Spinal cord (tissue), 10 donors: ENCODE data around the gene PFDN5. TPM values are rescaled to one million over a fixed set of nuclear protein-coding genes. Genes with fewer than 3 reads are reported as not detected.

Source experiments
- DNase-seq, 6 donors: peaks; one replicate each; pipeline versions ENCODE4 v3.0.0 to v3.0.0-alpha.2; 2013 to 2015; ENCODE audit warnings: low spot score in 6 of 6, low read depth in 4 of 6
- H3K27ac ChIP-seq: one replicate; pipeline ENCODE4 v1.5.1; 2013; ENCODE audit warnings: low read depth, low read length, control low read depth
- H3K27me3 ChIP-seq: one replicate; pipeline ENCODE4 v1.6.1; 2013; ENCODE audit warnings: low read length; ENCODE audit not compliant: control insufficient read depth, insufficient read depth
- H3K36me3 ChIP-seq: one replicate; pipeline ENCODE4 v1.6.1; 2013; ENCODE audit warnings: low read length; ENCODE audit not compliant: control insufficient read depth, insufficient read depth
- H3K4me1 ChIP-seq: one replicate; pipeline ENCODE4 v1.6.1; 2013; ENCODE audit warnings: low read length; ENCODE audit not compliant: control insufficient read depth, insufficient read depth
- H3K4me3 ChIP-seq: one replicate; pipeline ENCODE4 v1.5.1; 2013; ENCODE audit warnings: low read depth, low read length, control low read depth
- H3K9me3 ChIP-seq: one replicate; pipeline ENCODE4 v1.6.1; 2013; ENCODE audit warnings: low read length; ENCODE audit not compliant: control insufficient read depth, insufficient read depth
- WGBS: methylation state at CpG from one replicate; pipeline ENCODE4 v1.1.5; 2013; ENCODE audit warnings: missing lambda C conversion rate; ENCODE audit not compliant: insufficient coverage; 5-methylcytosine and 5-hydroxymethylcytosine counted together
- polyA plus RNA-seq, 2 donors: library from polyadenylated mRNA; unstranded; fragments of 120-200 nt; gene quantifications; one replicate each; pipeline ENCODE4 v1.2.1, GENCODE V29; 2013; ENCODE audit not compliant: insufficient read length in 2 of 2
- total RNA-seq, 2 donors: library from RNA; depleted of rRNA in 1 of 2; stranded (reverse); fragments of 120-200 nt in 1 of 2; fragments of >200 nt in 1 of 2; gene quantifications; one replicate each; pipeline versions ENCODE4 v1.2.3 to v1.2.4, GENCODE V29; 2013 to 2014
- donor health status: healthy.

The PFDN5 gene
- total and polyA plus RNA-seq, 4 donors, result 381 to 945 (median 568) TPM

DNA sequence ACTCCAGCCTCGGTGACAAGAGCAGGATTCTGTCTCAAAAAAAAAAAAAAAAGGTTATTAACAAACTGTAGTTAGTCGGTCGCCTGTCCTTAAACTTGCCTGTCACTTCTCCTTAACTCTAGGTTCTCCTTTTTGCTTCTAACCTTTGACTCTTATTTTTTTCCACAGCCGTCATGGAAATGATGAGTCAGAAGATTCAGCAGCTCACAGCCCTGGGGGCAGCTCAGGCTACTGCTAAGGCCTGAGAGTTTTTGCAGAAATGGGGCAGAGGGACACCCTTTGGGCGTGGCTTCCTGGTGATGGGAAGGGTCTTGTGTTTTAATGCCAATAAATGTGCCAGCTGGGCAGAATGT, 3.7 kb downstream of the PFDN5 start:
- Histone ChIP-seq H3K27me3 (no peaks in the 10 kb centered on the region), H3K36me3 (peaks cover 38% of the 10 kb centered on the region), H3K4me1 (peaks cover 51% of the 10 kb centered on the region), H3K27ac (peak overlapping the region; percentile 78), H3K4me3 (peak overlapping the region; percentile 89), H3K9me3 (no peaks in the 10 kb centered on the region)
- WGBS, result 71% methylated on average over 2 of the region's 5 CpGs
- no peak for DNase-seq

DNA sequence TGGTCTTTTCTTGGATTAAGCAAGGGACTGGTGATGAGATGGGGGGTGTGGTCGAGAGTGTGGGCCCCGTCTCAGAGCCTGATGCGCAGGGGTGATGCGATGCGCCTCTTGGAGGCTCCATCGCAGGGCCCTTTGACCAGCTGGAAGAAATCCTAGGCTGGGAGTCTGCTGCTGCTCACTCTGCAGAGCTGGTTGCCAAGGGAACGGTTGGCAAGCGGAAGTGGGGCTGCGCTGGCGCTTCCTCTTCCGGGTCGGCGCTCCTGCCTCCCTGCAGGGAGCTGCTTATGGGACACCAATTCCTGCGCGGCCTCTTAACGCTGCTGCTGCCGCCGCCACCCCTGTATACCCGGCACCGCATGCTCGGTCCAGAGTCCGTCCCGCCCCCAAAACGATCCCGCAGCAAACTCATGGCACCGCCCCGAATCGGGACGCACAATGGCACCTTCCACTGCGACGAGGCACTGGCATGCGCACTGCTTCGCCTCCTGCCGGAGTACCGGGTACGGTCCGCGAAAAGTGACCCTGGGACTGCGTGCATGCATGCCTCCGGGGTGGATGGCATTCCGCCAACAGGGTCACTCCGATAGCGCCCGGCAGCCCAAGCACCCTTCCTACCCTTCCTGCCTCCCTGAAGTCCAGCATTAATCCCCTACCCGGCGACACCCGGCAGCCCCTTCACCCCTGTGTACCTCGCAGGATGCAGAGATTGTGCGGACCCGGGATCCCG, 4.3 kb downstream of the PFDN5 start, which contains the start of gene MYG1:
MYG1 (plus strand) TSS at position 242 of the 727 bp plus-strand sequence; CDS start at position 285, 43 bp downstream.
- H3K4me3 ChIP-seq, result peak within 1 kb of the TSS; percentile 89
- DNase-seq, result peak; percentile 80 to 97 (median 85)
- peaks cover 44% of the 10 kb centered on the region for H3K36me3 ChIP-seq
- no peaks in the 10 kb centered on the region for H3K9me3 ChIP-seq
- H3K4me1 ChIP-seq, result peaks cover 48% of the 10 kb centered on the region
- H3K27ac ChIP-seq, result peak within 1 kb of the TSS; percentile 78
- H3K27me3 ChIP-seq, result no peaks in the 10 kb centered on the region
- WGBS, result under 1% methylated on average over 51 of the region's 51 CpGs

DNA sequence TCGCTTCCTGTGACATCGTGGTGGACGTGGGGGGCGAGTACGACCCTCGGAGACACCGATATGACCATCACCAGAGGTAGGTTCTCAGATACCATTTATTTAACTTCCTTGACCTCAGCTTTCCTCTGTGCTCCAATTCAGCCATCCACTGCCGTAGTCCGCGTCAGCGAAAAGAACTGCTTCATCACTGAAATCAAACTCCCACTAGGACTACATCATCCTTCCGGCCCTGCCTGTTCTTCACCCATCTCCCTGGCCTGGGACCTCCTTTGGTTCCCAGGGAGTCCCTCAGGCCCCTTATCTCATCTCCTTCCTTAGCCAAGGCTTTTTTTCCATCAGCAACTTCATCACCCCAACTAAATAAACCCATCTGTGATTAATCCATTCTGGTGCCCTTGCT, 4.8 kb downstream of the PFDN5 start:
- H3K9me3 ChIP-seq, result no peaks in the 10 kb centered on the region

GRCh38 chr12:53302903-53303302, 7.6 kb downstream of the PFDN5 start:
- 90% methylated on average over 4 of the region's 5 CpGs for WGBS
- H3K4me1 ChIP-seq, result peaks cover 29% of the 10 kb centered on the region
- DNase-seq, result no peak
- no peak overlapping the region for H3K27ac ChIP-seq
- H3K36me3 ChIP-seq, result peaks cover 72% of the 10 kb centered on the region
- H3K27me3 ChIP-seq, result no peaks in the 10 kb centered on the region
- H3K4me3 ChIP-seq, result no peak overlapping the region
- no peaks in the 10 kb centered on the region for H3K9me3 ChIP-seq

More for the DNA sequence above, 4.8 kb downstream of the PFDN5 start:
- Histone ChIP-seq H3K27me3 (no peaks in the 10 kb centered on the region), H3K36me3 (peaks cover 48% of the 10 kb centered on the region), H3K4me3 (peak overlapping the region; percentile 89), H3K27ac (peak overlapping the region; percentile 78), H3K4me1 (peaks cover 42% of the 10 kb centered on the region)
- WGBS, result 4% methylated on average over 11 of the region's 12 CpGs
- no peak for DNase-seq

GRCh38 chr12:53306826-53307225, 11.5 kb downstream of the PFDN5 start:
- H3K36me3 ChIP-seq, result peaks cover 85% of the 10 kb centered on the region
- DNase-seq, result no peak
- H3K4me3 ChIP-seq, result no peak overlapping the region
- WGBS, result 92% methylated on average over 10 of the region's 10 CpGs
- H3K9me3 ChIP-seq, result no peaks in the 10 kb centered on the region
- H3K27ac ChIP-seq, result no peak overlapping the region
- H3K27me3 ChIP-seq, result no peaks in the 10 kb centered on the region
- peaks cover 5% of the 10 kb centered on the region for H3K4me1 ChIP-seq

DNA sequence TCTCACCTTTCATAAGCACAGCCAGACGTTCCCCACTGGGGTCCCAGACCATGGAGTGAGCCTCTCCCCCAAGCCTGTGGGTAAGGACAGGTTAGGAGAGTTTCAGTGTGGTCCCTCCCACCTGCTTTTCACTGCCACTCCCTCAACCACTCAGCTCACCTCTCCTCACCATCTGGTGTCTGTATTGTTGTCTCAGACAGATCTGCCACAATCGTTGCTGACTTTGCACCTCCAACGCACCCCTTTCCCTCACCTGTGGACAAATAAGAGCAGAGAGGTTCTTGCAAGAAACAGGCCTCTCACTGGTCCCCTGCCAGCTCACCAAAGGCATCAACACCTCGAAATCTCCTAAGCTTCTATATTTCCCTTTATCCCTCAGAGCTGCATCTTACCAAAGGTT, 12.9 kb downstream of the PFDN5 start:
- 94% methylated on average over 3 of the region's 4 CpGs for WGBS
- peaks cover 77% of the 10 kb centered on the region for H3K36me3 ChIP-seq
- no peak overlapping the region for H3K27ac ChIP-seq
- H3K9me3 ChIP-seq, result no peaks in the 10 kb centered on the region
- no peaks in the 10 kb centered on the region for H3K27me3 ChIP-seq
- H3K4me1 ChIP-seq, result no peaks in the 10 kb centered on the region
- no peak for DNase-seq
- H3K4me3 ChIP-seq, result no peak overlapping the region

- H3K27ac ChIP-seq, result no peak overlapping the region
- no peaks in the 10 kb centered on the region for H3K27me3 ChIP-seq
- WGBS, result 93% methylated on average over 2 of the region's 3 CpGs
- no peaks in the 10 kb centered on the region for H3K9me3 ChIP-seq
- no peaks in the 10 kb centered on the region for H3K4me1 ChIP-seq
- DNase-seq, result no peak
- H3K36me3 ChIP-seq, result peaks cover 58% of the 10 kb centered on the region
- H3K4me3 ChIP-seq, result no peak overlapping the region
Measured at GRCh38 chr12:53313996-53314395, 18.7 kb downstream of the PFDN5 start.

DNA sequence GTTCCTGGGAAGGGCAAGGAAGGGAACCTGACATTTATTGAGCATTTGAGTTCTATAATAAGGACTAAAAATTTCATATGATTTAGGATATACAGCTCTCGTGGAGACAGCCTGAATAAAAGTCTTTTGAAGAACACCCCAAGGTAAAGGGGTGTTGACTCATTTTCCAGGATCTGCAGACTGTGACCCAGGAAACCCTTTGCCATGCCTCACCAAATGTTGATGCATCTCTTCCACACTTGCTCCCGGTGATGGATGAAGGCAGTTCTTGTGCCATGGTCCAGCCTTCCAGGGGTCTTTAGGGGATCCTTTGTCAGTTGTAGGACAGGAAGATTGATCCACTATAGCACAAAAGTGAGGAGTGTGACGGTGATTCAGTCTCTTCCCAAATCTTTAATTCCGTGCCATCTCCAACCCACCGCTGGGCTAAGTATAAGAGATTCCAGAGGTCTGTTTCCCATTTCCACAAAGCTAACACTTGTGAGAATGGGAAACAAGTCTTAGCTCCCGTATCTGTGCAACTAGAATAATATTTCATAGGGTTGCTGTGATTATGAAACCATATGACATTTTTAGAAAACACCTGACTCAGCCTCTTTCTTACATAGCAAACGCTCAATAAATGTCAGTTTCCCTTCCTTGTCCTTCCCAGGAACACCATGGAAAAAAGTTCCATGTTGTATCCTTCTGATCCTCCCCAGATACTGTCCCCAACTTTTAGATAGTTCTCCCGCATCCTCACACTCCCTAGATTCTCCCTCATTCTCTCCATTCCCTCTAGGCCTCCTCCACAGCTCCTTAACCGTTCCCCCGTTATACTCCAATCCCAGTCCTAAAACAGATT, 25.2 kb downstream of the PFDN5 start:
- Histone ChIP-seq H3K4me3 (peak overlapping the region; percentile 98), H3K27ac (peak overlapping the region; percentile 99), H3K27me3 (no peaks in the 10 kb centered on the region), H3K4me1 (peaks cover 27% of the 10 kb centered on the region), H3K36me3 (peaks cover 23% of the 10 kb centered on the region), H3K9me3 (no peaks in the 10 kb centered on the region)
- no peak for DNase-seq
- 26% methylated on average over 5 of the region's 10 CpGs for WGBS

DNA sequence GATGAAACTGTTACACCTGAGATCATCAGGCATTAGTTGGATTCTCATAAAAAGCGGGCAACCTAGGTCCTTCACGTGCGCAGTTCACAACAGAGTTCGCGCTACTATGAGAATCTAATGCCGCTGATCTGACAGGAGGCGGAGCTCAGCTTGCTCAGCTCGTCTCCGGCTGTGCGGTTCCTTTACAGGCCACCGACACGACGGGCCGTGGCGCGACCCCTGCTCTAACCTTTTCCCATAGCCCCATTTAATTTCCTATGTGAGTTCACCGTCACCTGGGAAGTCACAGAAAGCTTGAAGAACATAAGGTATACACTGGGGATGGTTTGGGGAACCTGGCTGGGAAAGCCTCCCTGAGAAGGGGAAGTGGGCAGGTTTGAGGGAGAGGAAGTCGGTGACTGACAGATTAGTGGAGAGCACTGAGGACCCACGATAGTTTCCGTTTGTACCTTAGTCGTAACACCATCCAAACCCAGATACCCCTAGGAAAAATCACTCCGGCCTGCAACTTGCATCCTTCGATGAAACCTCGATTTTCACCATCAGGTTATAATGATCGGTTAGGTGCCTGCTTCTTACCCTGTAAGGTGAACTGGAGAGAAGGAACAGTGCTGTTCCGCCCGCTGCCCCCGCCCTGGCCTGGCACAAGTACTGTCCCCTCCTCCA, 28.9 kb downstream of the PFDN5 start:
- H3K27ac ChIP-seq, result peak overlapping the region; percentile 94

More for the DNA sequence above, 28.9 kb downstream of the PFDN5 start:
- peak in 1 of 6 donors; percentile 30 for DNase-seq
- peaks cover 3% of the 10 kb centered on the region for H3K27me3 ChIP-seq
- peak overlapping the region; percentile 58 for H3K4me3 ChIP-seq
- H3K4me1 ChIP-seq, result peaks cover 51% of the 10 kb centered on the region
- peaks cover 2% of the 10 kb centered on the region for H3K36me3 ChIP-seq
- H3K9me3 ChIP-seq, result no peaks in the 10 kb centered on the region
- 33% methylated on average over 14 of the region's 28 CpGs for WGBS
